Uterus (tissue), 2 donors: ENCODE data around the gene ESPNL.

Source experiments
- POLR2A ChIP-seq, 2 donors: fragments of 450-650 bp; IDR thresholded peaks; one replicate each; pipeline ENCODE4 v1.6.1; 2016; ENCODE audit warnings: antibody characterized with exemption in 2 of 2, mild to moderate bottlenecking in 1 of 2, moderate library complexity in 1 of 2
- TF ChIP-seq, protein P1 (sequence below), 4 experiments: fragments of 200-600 bp in 2 of 4; fragments of 450-650 bp in 2 of 4; sonication (generic) in 2 of 4; IDR thresholded peaks; one replicate each; pipeline ENCODE4 v1.5.1; 2016 to 2019; ENCODE audit warnings: antibody characterized with exemption in 4 of 4, mild to moderate bottlenecking in 2 of 4, moderate library complexity in 1 of 4

DNA sequence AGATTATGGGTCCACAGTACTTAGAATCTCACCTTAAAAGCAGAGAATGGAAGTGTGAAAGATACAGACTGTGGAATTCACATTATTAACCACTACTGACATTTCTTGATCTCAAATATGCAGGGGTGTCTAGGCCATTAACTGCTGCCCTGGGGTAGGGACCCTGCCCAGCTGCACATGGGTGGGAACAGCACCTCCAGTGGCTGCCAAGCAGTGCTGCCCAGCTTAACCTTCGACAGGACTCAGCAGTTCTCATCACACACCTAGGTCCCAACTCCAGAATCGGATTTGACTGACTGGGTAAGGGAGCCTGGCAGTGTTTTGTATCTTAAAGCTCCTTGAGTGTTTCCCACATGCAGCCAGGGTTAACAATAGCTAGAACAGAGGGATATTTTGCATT, 73.6 kb downstream of the ESPNL start:
- TF ChIP-seq, protein P1, sequence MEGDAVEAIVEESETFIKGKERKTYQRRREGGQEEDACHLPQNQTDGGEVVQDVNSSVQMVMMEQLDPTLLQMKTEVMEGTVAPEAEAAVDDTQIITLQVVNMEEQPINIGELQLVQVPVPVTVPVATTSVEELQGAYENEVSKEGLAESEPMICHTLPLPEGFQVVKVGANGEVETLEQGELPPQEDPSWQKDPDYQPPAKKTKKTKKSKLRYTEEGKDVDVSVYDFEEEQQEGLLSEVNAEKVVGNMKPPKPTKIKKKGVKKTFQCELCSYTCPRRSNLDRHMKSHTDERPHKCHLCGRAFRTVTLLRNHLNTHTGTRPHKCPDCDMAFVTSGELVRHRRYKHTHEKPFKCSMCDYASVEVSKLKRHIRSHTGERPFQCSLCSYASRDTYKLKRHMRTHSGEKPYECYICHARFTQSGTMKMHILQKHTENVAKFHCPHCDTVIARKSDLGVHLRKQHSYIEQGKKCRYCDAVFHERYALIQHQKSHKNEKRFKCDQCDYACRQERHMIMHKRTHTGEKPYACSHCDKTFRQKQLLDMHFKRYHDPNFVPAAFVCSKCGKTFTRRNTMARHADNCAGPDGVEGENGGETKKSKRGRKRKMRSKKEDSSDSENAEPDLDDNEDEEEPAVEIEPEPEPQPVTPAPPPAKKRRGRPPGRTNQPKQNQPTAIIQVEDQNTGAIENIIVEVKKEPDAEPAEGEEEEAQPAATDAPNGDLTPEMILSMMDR (IDR thresholded peaks at IDR 0.05), result no peak
- TF ChIP-seq POLR2A (IDR thresholded peaks at IDR 0.05), result no peak
